ENCODE measurements around the gene ATF3.

- TF ChIP-seq CTCF (IDR thresholded peaks at IDR 0.05) (no peak), POLR2A (IDR thresholded peaks at IDR 0.05) (no peak), POLR2AphosphoS5 (IDR thresholded peaks at IDR 0.05) (no peak)
Measured at GRCh38 chr1:212565571-212566305, 42.8 kb upstream of the ATF3 start.
